NCI-H2029 treated with DMSO at 0.1 percent for 48 hours (cell line): ENCODE results near the gene PPP2R5C.

Source experiments
- DNase-seq: peaks from one replicate; lab custom pipeline; 2025; lab: John Stamatoyannopoulos, UW

PPP2R5C gene

GRCh38 chr14:101865288-101865687, 103.8 kb downstream of the PPP2R5C start:
- DNase-seq = no peak

DNA sequence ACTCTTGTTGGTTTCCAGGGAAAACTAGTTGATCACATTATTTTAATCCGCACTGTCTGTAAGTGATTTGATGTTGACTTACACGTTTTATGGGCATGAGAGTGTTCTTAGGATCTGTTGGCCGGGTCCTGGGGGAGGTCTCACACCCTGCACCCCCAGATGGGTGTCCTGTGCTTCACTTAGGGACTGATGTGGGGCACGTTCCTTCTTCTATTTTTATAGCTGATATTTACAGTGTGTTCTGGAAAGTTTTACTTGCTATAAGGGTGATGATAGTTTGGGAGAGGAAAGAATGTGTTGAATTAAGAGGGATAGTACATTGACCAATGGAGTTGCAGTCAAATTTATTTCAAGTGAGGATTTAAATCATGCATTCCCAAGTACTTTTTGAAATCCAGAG, 106.3 kb downstream of the PPP2R5C start:
- no peak for DNase-seq

DNA sequence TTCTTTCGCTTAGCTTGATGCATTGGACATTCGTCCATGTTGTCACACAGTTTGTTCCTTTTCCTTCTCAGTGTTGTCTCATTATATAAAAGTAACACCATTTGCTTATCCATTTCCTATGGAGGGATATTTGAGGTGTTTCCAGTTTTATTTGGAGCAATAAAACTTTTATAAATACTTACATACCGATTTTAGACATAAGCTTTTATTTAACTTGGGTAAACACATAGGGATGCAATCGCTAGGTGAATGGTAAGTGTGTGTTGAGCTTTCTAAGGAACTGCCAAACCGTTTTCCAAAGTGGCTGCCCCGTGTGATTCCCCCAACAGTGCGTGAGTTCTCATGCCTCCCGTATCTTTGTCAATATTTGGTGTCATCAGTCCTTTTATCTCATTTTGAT, 107.7 kb downstream of the PPP2R5C start:
- no peak for DNase-seq

DNA sequence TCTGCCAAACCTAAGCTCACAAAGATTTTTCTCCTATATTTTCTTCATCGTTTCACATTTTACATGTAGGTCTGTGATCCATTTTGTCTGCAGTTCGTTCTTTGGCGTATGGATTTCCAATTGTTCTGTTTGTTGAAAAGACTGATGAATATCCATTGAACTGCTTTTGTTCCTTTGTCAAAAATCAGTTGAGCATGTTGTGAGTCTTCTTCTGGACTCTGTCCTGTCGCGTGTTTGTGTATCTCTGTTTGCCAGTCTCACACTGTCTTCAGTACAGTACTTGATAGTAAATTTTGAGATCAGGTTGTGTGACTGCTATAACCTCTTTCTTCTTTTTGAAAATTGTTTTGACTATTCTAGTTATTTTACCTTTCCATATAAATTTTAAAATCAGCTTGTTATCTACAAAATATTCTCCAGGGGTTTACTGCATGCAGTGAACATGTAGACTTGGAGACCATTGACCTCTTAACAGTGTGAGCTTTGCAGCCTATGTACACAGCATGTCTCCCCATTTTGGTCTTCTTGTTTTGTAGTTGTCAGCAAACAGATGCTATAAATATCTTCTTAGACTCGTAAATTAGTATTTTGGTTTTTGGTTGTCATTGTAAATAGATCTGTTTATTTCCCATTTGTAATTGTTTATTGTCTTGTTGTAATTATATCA, 108.9 kb downstream of the PPP2R5C start:
- DNase-seq = no peak

GRCh38 chr14:101872346-101872745, 110.8 kb downstream of the PPP2R5C start:
- DNase-seq = no peak

DNA sequence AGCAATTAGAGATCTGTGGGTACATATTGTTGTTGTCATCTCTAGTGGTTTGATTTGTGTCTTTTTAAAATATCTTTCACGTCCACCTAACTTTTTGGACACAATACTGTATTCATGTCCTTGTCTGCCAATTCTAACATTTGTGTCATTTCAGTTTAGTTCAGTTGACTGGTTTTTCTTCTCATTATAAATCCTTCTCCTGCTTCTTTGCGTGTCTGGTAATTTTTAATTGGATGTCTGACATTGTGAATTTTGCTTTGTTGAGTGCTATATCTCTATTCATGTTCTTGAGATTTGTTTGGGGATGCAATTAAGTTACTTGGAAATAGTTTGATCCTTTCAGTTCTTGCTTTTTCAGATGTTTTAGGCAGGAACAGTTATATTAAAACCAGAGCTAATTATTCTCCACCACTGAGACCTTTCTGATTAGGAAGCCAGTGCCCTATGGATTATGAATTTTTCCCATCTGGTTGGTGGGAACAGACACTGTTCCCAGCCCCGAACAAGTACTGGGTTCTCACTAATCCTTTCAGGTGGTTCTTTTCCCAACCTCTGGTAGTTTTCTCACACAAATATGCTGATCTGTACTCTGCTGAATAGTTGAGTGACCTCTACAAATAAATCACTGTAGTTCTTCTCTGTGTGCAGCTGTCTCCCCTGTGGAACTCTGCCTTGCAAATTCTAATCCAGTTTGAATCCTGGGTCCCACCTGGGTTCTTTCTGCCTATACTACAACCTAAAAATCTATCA, 111.7 kb downstream of the PPP2R5C start:
- no peak for DNase-seq

DNA sequence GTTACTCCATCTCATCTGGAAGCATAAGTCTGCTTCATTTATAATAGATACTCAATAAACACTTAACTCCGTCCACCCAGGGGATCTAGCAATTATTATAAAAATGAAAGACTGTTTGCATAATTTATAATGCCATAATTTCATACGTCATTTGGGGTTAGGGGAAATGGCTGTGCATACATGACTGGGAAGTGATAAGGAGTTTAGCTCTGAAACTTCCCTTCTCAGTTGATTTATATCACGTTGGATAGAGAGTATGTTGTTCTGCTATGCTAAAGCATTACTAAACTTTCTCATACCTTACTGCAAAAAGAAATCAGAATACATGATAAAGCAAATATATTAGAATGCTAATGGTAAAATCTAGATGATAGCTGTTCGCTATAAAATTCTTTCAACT, 112.5 kb downstream of the PPP2R5C start:
- DNase-seq = no peak

- DNase-seq = no peak
These were observed 113.7 kb downstream of the PPP2R5C start for GRCh38 chr14:101875041-101875726.

GRCh38 chr14:101875727-101876554, 114.4 kb downstream of the PPP2R5C start:
- no peak for DNase-seq

DNA sequence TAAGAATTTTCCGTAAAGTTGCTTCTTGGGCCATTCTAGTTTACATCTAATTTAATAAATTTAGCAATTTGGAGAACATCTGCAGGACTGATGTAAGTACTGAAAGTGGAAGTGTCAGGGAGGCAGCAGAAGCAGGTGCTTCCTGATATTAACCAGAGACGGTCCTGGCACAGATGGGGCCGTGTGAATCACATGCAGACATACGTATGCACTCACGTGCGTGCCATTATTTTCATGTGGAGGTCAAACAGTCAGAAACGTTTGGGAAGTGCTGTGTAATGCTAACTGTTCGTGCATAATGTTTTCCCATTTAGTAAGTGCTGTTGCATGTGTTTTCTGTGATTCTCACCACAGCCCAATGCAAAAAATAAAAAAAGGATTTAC, 115.0 kb downstream of the PPP2R5C start:
- no peak for DNase-seq

GRCh38 chr14:101877766-101878165, 116.3 kb downstream of the PPP2R5C start:
- no peak for DNase-seq

DNA sequence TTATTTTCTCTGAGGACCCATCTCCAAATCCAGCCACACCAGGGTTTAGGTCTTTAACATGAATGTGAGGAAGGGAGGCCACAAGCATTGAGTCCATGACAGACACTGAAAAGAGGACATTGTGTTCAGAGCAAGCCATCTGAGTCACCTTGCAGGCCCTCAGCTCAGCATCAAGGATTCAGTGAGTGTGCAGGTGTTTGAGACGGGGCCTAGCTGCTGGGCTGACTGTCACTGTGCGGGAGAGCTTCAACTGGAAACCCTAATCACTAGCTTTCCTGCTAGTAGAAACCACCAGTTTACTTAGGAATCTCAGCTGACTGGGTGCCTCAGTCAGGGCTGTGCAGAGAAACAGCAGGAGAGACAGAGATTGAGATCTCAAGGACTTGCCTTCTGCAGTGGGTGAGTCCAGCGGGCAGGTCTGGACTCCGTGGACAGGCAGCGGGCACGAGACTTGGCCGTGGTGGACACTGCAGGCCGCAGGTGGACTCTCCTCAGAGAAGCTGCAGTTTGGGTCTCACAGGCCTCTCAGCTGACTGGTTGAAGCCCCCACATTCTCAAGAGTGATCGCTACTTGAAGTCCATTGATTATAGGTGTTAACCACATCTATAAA, 116.8 kb downstream of the PPP2R5C start:
- DNase-seq = no peak

DNA sequence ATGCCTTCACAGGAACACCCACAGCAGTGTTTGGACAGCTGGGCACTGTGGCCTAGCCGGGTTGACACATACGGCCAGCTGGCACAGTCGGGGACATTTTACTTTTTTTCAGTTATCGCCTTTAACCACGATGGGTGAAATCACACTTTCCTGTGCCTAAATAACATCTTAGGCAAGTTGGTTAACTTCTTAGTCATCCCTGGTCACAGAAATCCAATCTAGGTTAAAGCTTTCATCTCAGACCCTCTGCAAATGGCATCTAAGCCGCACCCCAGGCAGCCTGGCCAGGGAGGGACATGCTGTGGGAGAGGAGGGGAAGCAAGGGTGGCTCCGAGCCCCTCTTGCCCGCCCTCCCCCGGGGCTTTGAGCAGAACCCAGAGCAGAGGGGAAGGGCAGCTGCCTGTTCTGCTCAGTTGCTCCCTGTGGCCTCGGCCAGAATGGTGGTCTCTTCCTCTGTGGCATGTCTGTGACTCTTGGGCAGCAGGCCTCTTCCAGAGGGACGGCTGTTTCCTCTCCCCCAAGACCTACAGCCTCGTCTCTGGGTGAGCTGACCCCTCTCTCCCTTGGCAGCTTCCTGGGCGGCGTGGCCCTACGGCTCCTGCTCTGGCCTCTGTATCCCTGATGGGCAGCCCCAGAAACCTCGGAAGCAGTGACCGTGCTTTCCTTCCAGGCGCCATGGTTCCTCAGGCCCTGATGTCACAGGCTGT, 117.5 kb downstream of the PPP2R5C start:
- DNase-seq = no peak

DNA sequence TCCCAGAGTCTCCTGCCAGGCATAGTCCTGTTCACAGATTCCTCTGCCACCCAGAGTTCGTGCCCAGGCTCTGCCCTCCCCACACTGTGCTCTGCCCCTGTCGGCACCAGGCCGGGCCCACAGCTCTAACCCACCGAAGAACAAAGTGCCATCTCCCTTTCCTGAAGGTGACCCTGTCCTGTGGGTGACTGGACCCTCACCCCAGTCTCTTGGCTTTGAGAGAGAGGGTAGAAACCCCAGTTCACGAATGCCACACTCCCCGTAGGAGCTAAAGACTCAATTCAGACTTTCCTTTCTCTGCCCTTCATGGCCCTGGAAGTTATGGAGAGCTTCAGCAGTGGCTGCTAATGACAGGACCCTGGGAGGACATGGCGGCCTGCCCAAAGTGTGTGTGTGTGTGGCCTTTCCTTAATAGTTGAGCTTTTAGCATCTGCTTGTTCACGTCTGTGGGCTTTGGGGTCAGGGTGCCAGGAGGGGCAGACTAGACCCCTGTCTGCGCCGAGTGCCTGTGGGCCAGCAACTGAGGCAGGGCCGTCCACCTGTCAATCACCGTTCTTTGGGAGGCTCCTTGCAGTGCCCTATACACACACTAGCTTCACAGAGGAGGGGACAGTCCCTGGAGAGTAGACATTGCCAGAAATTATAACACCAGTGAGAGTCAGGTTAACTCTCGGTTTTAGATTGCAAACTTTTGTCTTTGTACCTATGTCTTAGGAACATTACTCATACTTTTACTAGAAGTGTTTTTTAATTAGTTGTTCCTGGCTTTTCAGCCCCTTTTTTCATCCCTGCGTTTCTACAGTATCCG, 118.2 kb downstream of the PPP2R5C start:
- no peak for DNase-seq

GRCh38 chr14:101881426-101881825, 119.9 kb downstream of the PPP2R5C start:
- DNase-seq = no peak

GRCh38 chr14:101882141-101882935, 120.8 kb downstream of the PPP2R5C start:
- DNase-seq = no peak

DNA sequence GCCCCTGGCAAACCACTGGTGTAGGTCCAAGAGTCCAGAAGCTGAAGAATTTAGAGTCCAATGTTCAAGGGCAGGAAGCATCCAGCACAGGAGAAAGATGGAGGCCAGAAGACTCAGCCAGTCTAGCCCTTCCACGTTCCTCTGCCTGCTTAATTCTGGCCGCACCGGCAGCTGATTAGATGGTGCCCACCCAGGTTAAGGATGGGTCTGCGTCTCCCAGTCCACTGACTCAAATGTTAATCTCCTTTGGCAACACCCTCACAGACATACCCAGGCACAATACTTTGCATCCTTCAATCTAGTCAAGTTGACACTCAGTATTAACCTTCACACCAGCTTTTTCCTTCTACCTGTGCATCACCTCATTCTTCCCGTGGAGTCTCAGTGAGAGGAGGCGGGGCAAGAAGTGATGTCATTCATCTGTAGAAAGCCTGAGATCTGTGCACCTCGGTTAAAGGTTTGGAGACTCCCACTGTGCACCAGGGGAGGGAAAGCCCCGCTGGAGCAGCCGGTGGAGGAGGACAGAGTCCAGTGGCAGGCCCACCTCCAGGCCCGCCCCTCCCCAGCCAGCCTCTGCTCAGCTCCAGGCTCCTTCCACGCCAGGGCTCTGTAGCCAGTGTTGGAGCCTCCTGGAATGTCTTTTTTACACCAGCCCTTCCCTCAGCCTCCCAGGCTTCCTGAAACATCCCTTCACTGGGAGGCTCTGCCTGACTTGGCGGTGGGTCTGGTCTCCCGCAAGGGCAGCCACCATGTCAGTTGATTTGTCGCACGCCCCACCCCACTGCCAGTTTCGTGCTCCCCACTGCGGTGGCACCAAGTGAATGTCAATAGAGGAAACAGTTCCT, 122.8 kb downstream of the PPP2R5C start:
- no peak for DNase-seq

- DNase-seq = no peak
These were observed 123.5 kb downstream of the PPP2R5C start for GRCh38 chr14:101884934-101885576.
